ENCODE measurements around the gene GAA. TPM values are rescaled to one million over a fixed set of nuclear protein-coding genes. Genes with fewer than 3 reads are reported as not detected.

The GAA gene
- total RNA-seq, 1 experiment from 2014 or later = 7.5 TPM

DNA sequence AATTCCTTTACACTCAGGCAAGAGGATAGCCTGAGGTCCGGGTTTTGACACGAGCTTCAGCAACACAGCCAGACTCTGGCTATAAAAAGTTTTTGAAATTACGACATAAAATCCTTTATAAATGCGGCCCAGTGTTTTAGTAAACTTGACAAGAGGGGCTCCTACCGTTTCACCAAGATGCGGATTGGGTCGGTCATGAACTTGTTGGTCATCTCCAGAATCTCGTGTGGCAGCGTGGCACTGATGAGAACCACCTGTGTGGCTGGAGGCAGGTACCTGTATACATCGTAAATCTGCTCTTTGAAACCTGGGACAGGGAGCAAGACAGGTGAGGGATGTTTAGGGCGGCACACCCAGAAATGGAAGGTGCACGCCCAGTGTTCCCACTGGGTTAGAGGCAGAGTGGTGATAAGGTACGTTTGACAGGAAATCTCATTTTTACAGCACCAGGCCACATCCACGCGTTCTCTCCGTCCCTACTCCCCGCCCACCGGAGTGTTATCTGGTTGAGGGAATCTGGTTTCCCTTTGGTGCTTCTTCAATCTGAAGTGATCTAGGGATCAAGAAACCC is 37.6 kb downstream of the GAA start:
- CTCF ChIA-PET = no interaction called here
- no peaks in the 10 kb centered on the region for H3K9me3 ChIP-seq (ENCODE audit: low read depth, low read length, poor library complexity, severe bottlenecking)
- H3K4me3 ChIP-seq (ENCODE audit: low read depth, low read length, poor library complexity, severe bottlenecking) = no peak overlapping the region
- H3K27ac ChIP-seq (ENCODE audit: low read depth, low read length, poor library complexity, severe bottlenecking) = no peak overlapping the region
- no peaks in the 10 kb centered on the region for H3K4me1 ChIP-seq (ENCODE audit: insufficient read depth, low read length, poor library complexity, severe bottlenecking)
- H3K27me3 ChIP-seq (replicated peaks; ENCODE audit: insufficient read depth, low read depth, low read length, poor library complexity) = no peaks in the 10 kb centered on the region
- TF ChIP-seq, protein P1, sequence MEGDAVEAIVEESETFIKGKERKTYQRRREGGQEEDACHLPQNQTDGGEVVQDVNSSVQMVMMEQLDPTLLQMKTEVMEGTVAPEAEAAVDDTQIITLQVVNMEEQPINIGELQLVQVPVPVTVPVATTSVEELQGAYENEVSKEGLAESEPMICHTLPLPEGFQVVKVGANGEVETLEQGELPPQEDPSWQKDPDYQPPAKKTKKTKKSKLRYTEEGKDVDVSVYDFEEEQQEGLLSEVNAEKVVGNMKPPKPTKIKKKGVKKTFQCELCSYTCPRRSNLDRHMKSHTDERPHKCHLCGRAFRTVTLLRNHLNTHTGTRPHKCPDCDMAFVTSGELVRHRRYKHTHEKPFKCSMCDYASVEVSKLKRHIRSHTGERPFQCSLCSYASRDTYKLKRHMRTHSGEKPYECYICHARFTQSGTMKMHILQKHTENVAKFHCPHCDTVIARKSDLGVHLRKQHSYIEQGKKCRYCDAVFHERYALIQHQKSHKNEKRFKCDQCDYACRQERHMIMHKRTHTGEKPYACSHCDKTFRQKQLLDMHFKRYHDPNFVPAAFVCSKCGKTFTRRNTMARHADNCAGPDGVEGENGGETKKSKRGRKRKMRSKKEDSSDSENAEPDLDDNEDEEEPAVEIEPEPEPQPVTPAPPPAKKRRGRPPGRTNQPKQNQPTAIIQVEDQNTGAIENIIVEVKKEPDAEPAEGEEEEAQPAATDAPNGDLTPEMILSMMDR (conservative IDR thresholded peaks at IDR 0.05; ENCODE audit: low read depth, low read length) = no peak
- no peak for TF ChIP-seq EZH2 (IDR thresholded peaks at IDR 0.05; ENCODE audit: borderline replicate concordance, low read depth, low read length, poor library complexity, severe bottlenecking)
- POLR2A ChIA-PET (ENCODE audit: low non-redundant PET) = no interaction called here
- peaks cover 100% of the 10 kb centered on the region for H3K36me3 ChIP-seq (ENCODE audit: insufficient read depth, low read length, poor library complexity, severe bottlenecking)
- DNase-seq (ENCODE audit: low spot score) = no peak
- no TSS peak for BruUV-seq (replicated peaks)
- intact Hi-C loops (cut with micrococcal nuclease; ENCODE audit: unreplicated experiment) = no loop called here

DNA sequence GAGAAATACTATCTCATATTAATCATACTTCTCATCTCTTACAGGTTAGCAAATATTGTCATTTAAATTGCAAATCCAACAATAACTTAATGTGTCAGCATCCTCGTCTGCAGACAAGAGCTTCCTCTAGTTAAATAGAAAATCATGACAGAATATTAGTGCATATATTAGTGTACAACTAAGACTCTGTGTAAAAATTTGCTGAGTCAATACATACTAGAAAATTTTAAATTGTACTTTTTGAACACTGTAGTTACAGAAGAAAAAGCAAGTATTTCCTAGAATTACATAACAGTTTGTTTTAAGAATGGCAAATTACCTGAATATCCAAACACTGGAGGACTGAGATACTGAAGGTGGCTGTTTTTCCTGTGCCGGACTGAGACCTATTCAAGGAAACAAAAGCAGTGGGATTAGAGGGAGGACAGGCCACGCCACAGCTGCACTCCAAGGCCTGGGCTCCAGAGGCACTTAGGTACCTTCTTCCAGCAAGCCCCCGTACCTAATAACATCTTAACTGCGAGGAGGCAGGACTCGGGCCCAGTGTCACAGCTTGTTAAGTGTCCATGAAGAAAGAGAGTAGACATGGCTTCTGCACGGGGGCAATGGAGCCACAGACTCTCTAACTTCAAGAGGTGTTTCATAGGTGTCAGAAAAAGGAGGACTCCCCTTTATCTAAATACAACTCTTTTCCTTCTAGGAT is 40.2 kb downstream of the GAA start:
- DNase-seq (ENCODE audit: low spot score) = no peak
- H3K4me1 ChIP-seq (ENCODE audit: insufficient read depth, low read length, poor library complexity, severe bottlenecking) = peaks cover 12% of the 10 kb centered on the region
- no peak overlapping the region for H3K4me3 ChIP-seq (ENCODE audit: low read depth, low read length, poor library complexity, severe bottlenecking)
- H3K27ac ChIP-seq (ENCODE audit: low read depth, low read length, poor library complexity, severe bottlenecking) = no peak overlapping the region
- ChIA-PET CTCF (no interaction called here), POLR2A (ENCODE audit: low non-redundant PET) (no interaction called here)
- peaks cover 78% of the 10 kb centered on the region for H3K36me3 ChIP-seq (ENCODE audit: insufficient read depth, low read length, poor library complexity, severe bottlenecking)
- intact Hi-C loops (cut with micrococcal nuclease; ENCODE audit: unreplicated experiment) = no loop called here
- no peaks in the 10 kb centered on the region for H3K9me3 ChIP-seq (ENCODE audit: low read depth, low read length, poor library complexity, severe bottlenecking)
- BruUV-seq (replicated peaks) = no TSS peak
- TF ChIP-seq, protein P1 (conservative IDR thresholded peaks at IDR 0.05; ENCODE audit: low read depth, low read length) = no peak
- no peak for TF ChIP-seq EZH2 (IDR thresholded peaks at IDR 0.05; ENCODE audit: borderline replicate concordance, low read depth, low read length, poor library complexity, severe bottlenecking)
- H3K27me3 ChIP-seq (replicated peaks; ENCODE audit: insufficient read depth, low read depth, low read length, poor library complexity) = no peaks in the 10 kb centered on the region

DNA sequence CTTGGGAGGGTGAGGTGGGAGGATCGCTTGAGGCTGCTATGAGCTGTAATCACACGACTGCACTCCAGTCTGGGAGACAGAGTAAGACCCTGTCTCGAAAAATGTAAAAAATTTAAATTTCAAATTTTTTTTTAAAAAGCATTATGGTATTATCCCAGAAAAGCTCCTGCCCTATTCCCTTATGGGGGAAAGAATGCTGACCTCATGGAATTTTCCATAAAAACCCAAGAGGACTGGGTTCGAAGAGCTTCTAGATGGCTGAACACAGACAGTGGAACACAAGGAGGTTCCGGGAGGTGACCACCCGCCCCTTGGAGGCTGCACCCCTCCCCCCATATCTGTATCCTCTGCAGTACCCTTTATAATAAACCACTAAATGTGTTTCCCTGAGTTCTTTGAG is 41.5 kb downstream of the GAA start:
- Histone ChIP-seq H3K27me3 (replicated peaks; ENCODE audit: insufficient read depth, low read depth, low read length, poor library complexity) (no peaks in the 10 kb centered on the region), H3K4me1 (ENCODE audit: insufficient read depth, low read length, poor library complexity, severe bottlenecking) (peaks cover 12% of the 10 kb centered on the region), H3K4me3 (ENCODE audit: low read depth, low read length, poor library complexity, severe bottlenecking) (no peak overlapping the region), H3K36me3 (ENCODE audit: insufficient read depth, low read length, poor library complexity, severe bottlenecking) (peaks cover 65% of the 10 kb centered on the region), H3K27ac (ENCODE audit: low read depth, low read length, poor library complexity, severe bottlenecking) (no peak overlapping the region), H3K9me3 (ENCODE audit: low read depth, low read length, poor library complexity, severe bottlenecking) (no peaks in the 10 kb centered on the region)
- POLR2A ChIA-PET (ENCODE audit: low non-redundant PET) = no interaction called here
- CTCF ChIA-PET = no interaction called here
- intact Hi-C loops (cut with micrococcal nuclease; ENCODE audit: unreplicated experiment) = no loop called here
- TF ChIP-seq, protein P1 (conservative IDR thresholded peaks at IDR 0.05; ENCODE audit: low read depth, low read length) = no peak
- TF ChIP-seq EZH2 (IDR thresholded peaks at IDR 0.05; ENCODE audit: borderline replicate concordance, low read depth, low read length, poor library complexity, severe bottlenecking) = no peak
- DNase-seq (ENCODE audit: low spot score) = no peak
- BruUV-seq (replicated peaks) = no TSS peak

Data from A673 (cell line).